NCI-H510A (cell line): ENCODE measurements around the gene CUX1.
"Not testable (repeated sequence)": the region's sequence is repeated elsewhere in the genome, so short reads cannot be mapped to it uniquely, and the experiment has no call there.

Experiments
- DNase-seq: peaks from one replicate; lab custom pipeline; 2025; lab: John Stamatoyannopoulos, UW

CUX1 gene

GRCh38 chr7:102215256-102215655, 397.8 kb downstream of the CUX1 start:
- DNase-seq = no peak

GRCh38 chr7:102215711-102216110, 398.3 kb downstream of the CUX1 start:
- DNase-seq = no peak

GRCh38 chr7:102216573-102217314, 399.3 kb downstream of the CUX1 start:
- DNase-seq = no peak

DNA sequence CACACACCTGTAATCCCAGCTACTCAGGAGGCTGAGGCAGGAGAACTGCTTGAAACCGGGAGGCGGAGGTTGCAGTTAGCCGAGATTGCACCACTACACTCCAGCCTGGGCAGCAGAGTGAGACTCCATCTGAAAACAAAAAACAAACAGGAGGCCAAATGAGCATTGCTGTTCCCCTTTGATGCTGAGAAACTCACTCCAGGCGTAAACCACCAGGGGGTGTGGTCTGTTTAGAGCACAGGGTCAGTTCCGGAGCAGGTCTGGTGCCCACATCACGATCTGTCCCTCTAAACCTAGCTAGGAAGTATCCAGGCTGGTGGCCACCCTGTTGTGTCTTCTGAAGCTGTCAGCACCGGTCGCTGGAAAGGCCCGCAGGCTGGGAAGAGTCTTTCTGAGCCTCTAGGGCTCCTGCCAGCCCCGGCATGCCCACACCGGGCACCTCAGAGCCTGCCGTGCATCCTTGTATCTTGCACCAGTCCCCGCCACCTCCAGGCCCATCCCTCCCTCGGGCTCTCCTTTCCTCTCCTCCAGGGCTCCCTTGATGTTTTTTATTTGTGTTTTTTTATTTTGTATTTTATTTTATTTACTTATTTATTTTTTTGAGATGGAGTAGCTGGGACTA, 402.9 kb downstream of the CUX1 start:
- no peak for DNase-seq

DNA sequence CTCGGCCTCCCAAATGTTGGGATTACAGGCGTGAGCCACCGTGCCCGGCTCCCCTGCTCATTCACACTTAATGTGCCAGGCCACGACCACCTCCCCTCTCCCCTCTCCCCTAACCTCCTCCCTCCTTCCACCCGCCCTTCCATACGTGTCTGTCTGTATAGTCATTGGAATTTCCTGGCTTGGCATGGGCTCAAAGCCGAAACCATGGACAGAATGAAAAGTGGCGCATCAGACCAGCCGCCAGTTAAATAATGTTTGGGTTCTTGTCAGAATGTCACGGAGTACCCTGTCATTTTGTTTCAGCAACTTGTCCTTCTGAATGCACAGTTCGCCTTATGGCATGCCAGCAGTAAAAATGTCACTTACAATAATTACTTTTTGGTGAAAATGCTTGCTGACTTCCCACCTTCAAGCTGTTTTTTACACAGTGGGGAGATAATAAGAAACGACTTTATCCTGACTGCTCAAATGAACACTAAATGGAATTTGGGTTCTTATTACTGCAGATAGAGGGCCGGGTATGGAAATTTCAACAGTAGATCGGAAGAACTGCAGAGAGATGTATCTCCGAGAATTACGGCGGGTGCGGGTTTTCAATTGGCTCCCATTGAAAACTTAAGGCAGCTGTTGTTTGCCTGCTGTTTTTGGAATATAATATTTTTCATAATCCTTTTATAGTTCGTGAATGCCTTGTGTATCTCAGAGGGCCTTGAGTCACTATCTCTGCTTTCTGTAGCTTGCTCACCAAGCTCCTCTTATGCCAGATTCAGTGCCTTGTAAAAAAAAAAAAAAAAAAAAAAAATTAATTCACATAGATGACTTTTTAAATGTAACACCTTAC, 403.8 kb downstream of the CUX1 start:
- DNase-seq = no peak

DNA sequence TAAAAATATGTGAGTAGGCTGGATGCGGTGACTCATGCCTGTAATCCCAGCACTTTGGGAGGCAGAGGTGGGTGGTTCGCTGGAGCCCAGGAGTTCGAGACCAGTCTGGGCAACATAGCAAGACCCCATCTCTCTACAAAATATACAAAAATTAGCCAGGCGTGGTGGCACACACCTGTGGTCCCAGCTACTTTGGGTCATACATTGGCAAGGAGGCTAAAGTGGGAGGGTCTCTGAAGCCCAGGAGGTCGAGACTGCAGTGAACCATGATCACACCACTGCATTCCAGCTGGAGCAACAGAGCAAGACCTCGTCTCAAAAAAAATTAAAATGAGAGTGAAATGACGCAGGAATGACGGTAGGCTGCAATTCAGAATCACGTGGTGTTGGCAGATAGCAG, 404.5 kb downstream of the CUX1 start:
- no peak for DNase-seq

GRCh38 chr7:102222445-102222844, 405.0 kb downstream of the CUX1 start:
- no peak for DNase-seq

DNA sequence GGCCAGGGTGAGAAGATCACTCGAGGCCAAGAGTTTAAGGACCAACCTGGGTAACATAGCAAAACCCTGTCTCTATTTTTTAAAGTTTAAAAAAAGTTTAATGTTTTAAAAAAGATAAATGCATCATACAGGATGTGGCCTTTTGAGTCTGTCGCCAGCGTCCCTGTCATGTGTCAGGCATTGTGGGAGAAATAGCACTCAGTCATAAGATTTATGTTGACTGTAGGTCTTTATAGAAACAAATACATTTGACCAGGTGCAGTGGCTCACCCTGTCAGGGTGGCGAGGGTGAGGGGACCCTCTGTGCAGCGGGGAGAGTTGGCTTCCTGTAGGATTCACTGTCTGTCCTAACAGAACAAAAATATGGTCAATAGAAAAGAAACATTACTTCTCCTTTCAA, 405.8 kb downstream of the CUX1 start:
- DNase-seq = no peak

GRCh38 chr7:102225025-102225424, 407.6 kb downstream of the CUX1 start:
- no peak for DNase-seq

DNA sequence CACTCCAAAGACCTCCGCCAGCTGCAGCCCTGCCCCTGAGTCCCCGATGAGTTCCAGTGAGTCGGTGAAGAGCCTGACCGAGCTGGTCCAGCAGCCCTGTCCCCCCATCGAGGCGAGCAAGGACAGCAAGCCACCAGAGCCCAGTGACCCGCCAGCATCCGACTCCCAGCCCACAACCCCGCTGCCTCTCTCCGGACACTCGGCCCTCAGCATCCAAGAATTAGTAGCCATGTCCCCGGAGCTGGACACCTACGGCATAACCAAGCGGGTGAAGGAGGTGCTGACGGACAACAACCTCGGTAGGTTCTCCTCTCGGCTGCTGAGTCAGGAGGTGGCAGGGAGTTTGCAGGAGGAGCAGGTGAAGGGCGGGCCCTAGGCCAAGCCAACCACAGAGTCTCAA, 409.9 kb downstream of the CUX1 start:
- no peak for DNase-seq

DNA sequence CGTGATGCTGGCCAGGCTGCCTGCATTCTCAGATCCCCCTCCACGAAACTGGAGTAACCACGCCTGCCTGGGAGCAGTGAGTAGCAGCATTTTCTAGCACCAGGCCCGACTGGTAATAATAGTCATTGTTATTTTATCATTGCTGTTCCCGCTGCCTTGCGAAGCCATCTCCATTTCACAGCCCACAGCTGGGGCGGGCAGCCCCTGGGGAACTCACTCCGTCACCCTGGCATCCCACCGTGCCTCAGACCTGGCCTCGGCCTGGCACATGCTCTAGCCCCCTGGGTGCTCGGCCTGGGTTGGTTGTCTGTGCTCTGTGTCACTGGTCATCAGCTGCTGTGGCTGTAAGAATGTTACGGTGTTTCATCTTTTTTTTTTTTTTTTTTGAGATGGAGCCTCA, 411.5 kb downstream of the CUX1 start:
- no peak for DNase-seq

- not testable (repeated sequence) for DNase-seq
Measured at GRCh38 chr7:102230162-102230561, 412.7 kb downstream of the CUX1 start.

GRCh38 chr7:102230593-102230992, 413.2 kb downstream of the CUX1 start:
- DNase-seq = no peak

GRCh38 chr7:102232611-102233286, 415.3 kb downstream of the CUX1 start:
- no peak for DNase-seq

GRCh38 chr7:102234131-102234530, 416.7 kb downstream of the CUX1 start:
- DNase-seq = no peak

DNA sequence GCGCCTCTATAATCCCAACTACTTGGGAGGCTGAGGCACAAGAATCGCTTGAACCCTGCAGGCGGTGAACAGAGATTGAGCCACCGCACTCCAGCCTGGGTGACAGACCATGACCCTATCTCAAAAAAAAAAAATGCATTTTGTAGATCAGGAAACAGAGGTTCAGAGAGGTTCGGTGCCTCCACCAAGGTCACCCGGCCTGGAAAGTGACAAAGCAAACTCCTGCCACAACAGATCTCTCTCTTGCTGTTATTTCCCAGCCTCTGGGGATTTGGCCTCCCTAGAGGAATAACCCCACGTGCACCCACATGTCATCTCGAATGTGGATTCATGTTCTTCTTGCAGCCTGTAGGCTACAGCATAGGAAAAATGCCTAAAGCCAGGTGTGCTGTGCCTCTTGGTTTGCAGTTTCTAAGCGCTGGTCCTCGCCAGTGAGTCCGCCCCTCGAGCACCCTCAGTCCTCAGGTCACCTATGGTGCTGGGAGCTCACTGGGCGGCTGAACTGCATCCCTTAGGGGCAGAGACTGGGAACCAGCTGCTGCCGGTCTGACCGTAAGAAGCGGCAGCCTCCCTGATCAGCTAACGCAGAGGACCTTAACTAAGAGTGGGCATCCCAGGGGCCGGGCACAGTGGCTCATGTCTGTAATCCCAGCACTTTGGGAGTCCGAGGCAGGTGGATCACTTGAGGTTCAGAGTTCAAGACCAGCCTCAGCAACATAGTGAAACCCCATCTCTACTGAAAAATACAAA, 417.6 kb downstream of the CUX1 start:
- DNase-seq = no peak

DNA sequence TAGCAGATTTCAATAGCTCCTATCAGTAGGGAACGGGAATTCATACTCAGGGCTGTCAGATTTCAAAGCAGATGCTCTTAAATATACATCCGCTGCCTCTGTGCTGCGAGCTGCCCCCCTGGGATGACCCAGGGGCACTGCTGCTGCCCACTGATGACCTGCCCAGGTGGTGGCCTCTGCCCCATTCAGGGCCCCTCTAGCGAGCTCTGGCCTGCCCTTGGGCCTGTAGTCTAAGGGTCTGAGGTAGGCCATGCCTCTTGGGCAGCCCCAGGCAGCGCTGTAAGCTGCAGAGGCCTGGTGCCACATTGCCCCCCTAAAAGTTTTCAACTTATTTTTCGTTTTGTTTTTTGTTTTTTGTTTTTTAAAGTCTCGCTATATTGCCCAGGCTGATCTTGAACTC, 418.7 kb downstream of the CUX1 start:
- no peak for DNase-seq

DNA sequence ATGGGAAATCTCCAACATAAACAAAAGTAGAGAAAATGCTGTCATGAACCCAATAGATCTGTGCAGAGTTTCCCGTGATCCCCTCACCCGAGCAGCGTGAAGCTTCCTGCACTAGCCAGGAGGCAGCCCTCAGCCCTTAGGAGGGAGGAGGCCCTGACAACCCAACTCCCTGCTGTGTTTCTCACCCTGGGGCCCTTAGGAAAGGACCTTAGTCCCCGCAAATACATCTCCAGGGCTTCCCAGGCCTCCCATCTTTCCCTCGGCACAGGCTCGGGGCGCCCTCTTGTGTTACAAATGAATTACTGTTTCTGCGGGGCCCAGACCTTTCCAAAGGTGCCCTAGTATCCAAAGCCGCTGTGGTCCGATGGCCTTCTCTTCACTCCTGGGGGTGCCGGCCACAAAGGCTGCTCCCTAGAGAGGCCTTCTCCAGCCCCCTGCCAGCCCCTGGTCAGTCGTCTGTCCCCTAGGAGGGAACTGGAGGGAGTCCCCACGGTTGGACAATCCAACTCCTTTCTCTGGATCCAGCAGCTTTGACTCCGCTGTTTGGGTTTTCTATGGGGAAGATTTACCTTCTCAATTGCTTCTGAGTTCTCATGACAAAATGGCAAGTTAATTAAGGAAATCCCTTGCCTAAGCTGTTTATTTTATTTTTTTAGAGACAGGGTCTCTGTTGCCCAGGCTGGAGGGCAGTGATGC, 419.3 kb downstream of the CUX1 start:
- DNase-seq = no peak

- DNase-seq = no peak
Measured at GRCh38 chr7:102239206-102239820, 421.9 kb downstream of the CUX1 start.

GRCh38 chr7:102241431-102241830, 424.0 kb downstream of the CUX1 start:
- no peak for DNase-seq

GRCh38 chr7:102244601-102245000, 427.2 kb downstream of the CUX1 start:
- no peak for DNase-seq
